SK-N-SH (cell line): ENCODE results near the gene OAF. TPM values are rescaled to one million over a fixed set of nuclear protein-coding genes. Genes with fewer than 3 reads are reported as not detected.

Experiments used
- CTCF ChIA-PET: fragments of 300-600, 350-600 bp; formaldehyde crosslinking; extraction: SDS; loops from one replicate; lab custom pipeline; 2021; lab: Yijun Ruan, JAX
- POLR2A ChIA-PET: fragments of 350-600 bp; sonication (Branson Sonifier 250); formaldehyde crosslinking; extraction: SDS; loops from one replicate; lab custom pipeline; 2020; ENCODE audit warnings: antibody characterized with exemption, inconsistent platforms; lab: Yijun Ruan, JAX
- DNase-seq: peaks from one replicate; pipeline ENCODE4 v3.0.0; 2012
- H2AFZ ChIP-seq: fragments of 200-600 bp; sonication (generic); 2 replicates; pipeline ENCODE4 v1.8.1; 2016; ENCODE audit warnings: antibody characterized with exemption, mild to moderate bottlenecking, low read depth
- H3F3A ChIP-seq: fragments of 200-600 bp; sonication (generic); replicated peaks from 2 replicates; pipeline ENCODE3; 2016; ENCODE audit warnings: antibody characterized with exemption, mild to moderate bottlenecking; ENCODE audit not compliant: insufficient read depth
- H3K27ac ChIP-seq, 2 experiments: fragments of 200-500 bp in 1 of 2; fragments of 200-600 bp in 1 of 2; sonication (Bioruptor generic) in 1 of 2; sonication (generic), shearing (Covaris generic) in 1 of 2; 2 replicates each; pipeline versions ENCODE4 v1.5.1 to v1.6.1; 2014 to 2016; ENCODE audit warnings: low read depth in 2 of 2, inconsistent platforms in 1 of 2, low read length in 1 of 2, mild to moderate bottlenecking in 1 of 2, mixed read lengths in 1 of 2
- H3K27me3 ChIP-seq: fragments of 200-600 bp; sonication (generic), shearing (Covaris generic); 2 replicates; pipeline ENCODE4 v1.6.1; 2016; ENCODE audit warnings: mixed run types; ENCODE audit not compliant: insufficient read depth
- H3K36me3 ChIP-seq, 2 experiments: fragments of 200-500 bp in 1 of 2; fragments of 200-600 bp in 1 of 2; sonication (Bioruptor generic) in 1 of 2; sonication (generic) in 1 of 2; replicated peaks in 1 of 2; 2 replicates each; pipeline versions ENCODE3 to v1.5.1; 2014 to 2016; ENCODE audit warnings: low read length in 1 of 2, mild to moderate bottlenecking in 1 of 2; ENCODE audit not compliant: insufficient read depth in 2 of 2, control insufficient read depth in 1 of 2
- H3K4me1 ChIP-seq, 2 experiments: fragments of 200-500 bp in 1 of 2; fragments of 200-600 bp in 1 of 2; sonication (Bioruptor generic) in 1 of 2; sonication (generic), shearing (Covaris generic) in 1 of 2; 2 replicates each; pipeline versions ENCODE4 v1.5.1 to v1.6.1; 2014 to 2016; ENCODE audit warnings: low read depth in 1 of 2, low read length in 1 of 2, mixed run types in 1 of 2; ENCODE audit not compliant: insufficient read depth in 2 of 2, control insufficient read depth in 1 of 2
- H3K4me2 ChIP-seq: fragments of 200-600 bp; sonication (generic), shearing (Covaris generic); 2 replicates; pipeline ENCODE4 v1.6.1; 2017; ENCODE audit warnings: mixed run types
- H3K4me3 ChIP-seq, 2 experiments: fragments of 200-500 bp in 1 of 2; fragments of 200-600 bp in 1 of 2; sonication (Bioruptor generic) in 1 of 2; sonication (generic), shearing (Covaris generic) in 1 of 2; 2 replicates each; pipeline versions ENCODE4 v1.5.1 to v1.8.1; 2014 to 2016; ENCODE audit warnings: low read depth in 2 of 2, inconsistent platforms in 1 of 2, low read length in 1 of 2, mild to moderate bottlenecking in 1 of 2, mixed read lengths in 1 of 2, moderate library complexity in 1 of 2
- H3K79me2 ChIP-seq: fragments of 200-600 bp; sonication (generic); 2 replicates; pipeline ENCODE4 v1.8.1; 2017; ENCODE audit warnings: mild to moderate bottlenecking; ENCODE audit not compliant: insufficient read depth
- H3K9ac ChIP-seq: fragments of 200-600 bp; sonication (generic); 2 replicates; pipeline ENCODE4 v1.6.1; 2017; ENCODE audit warnings: mixed run types
- H3K9me2 ChIP-seq: fragments of 200-600 bp; sonication (generic); 2 replicates; pipeline ENCODE4 v1.6.1; 2017; ENCODE audit warnings: mixed run types
- H3K9me3 ChIP-seq: fragments of 200-600 bp; sonication (generic); 2 replicates; pipeline ENCODE4 v1.6.1; 2017; ENCODE audit warnings: mixed run types, mild to moderate bottlenecking, moderate library complexity
- H4K20me1 ChIP-seq: fragments of 200-600 bp; sonication (generic); 2 replicates; pipeline ENCODE4 v1.6.1; 2017; ENCODE audit warnings: mild to moderate bottlenecking, mixed run types; ENCODE audit not compliant: insufficient read depth
- CHD2 ChIP-seq: fragments of 150-350 bp; IDR thresholded peaks from 2 replicates; pipeline ENCODE4 v1.6.1; 2018; ENCODE audit warnings: low read length; ENCODE audit not compliant: partially characterized antibody
- ELF1 ChIP-seq: IDR thresholded peaks from 2 replicates; pipeline ENCODE4 v1.4.0; 2012
- EP300 ChIP-seq, 2 experiments: IDR thresholded peaks; 2 replicates each; pipeline versions ENCODE4 v1.4.0 to v1.6.1; 2012; ENCODE audit warnings: borderline replicate concordance in 1 of 2, low read depth in 1 of 2, low read length in 1 of 2
- EZH2phosphoT487 ChIP-seq: fragments of 200-600 bp; sonication (generic); IDR thresholded peaks from 2 replicates; pipeline ENCODE4 v1.6.1; 2017; ENCODE audit warnings: low read depth, mixed run types, mild to moderate bottlenecking, antibody characterized with exemption, moderate library complexity, borderline replicate concordance
- FOXJ3 ChIP-seq: sonication (generic); formaldehyde crosslinking; IDR thresholded peaks from 2 replicates; pipeline ENCODE4 v1.5.1; 2020; ENCODE audit warnings: mild to moderate bottlenecking, missing genetic modification reagents
- FOXM1 ChIP-seq: IDR thresholded peaks from 2 replicates; pipeline ENCODE4 v1.4.0; 2012; ENCODE audit warnings: low read depth, mild to moderate bottlenecking
- JUND ChIP-seq: IDR thresholded peaks from 2 replicates; pipeline ENCODE4 v1.4.0; 2012
- MEF2A ChIP-seq: IDR thresholded peaks from 2 replicates; pipeline ENCODE4 v1.4.0; 2012; ENCODE audit warnings: low read depth, borderline replicate concordance
- NFIC ChIP-seq: IDR thresholded peaks from 2 replicates; pipeline ENCODE4 v1.4.0; 2012; ENCODE audit warnings: borderline replicate concordance
- POLR2AphosphoS5 ChIP-seq: IDR thresholded peaks from 2 replicates; pipeline ENCODE4 v1.6.1; 2012; ENCODE audit warnings: low read depth, low read length
- RAD21 ChIP-seq: IDR thresholded peaks from 2 replicates; pipeline ENCODE4 v1.6.1; 2012; ENCODE audit warnings: mild to moderate bottlenecking, low read length
- RCOR1 ChIP-seq: fragments of 150-350 bp; IDR thresholded peaks from 2 replicates; pipeline ENCODE4 v1.6.1; 2017; ENCODE audit warnings: antibody characterized with exemption, low read length
- RXRA ChIP-seq: IDR thresholded peaks from 2 replicates; pipeline ENCODE4 v1.4.0; 2012; ENCODE audit warnings: low read depth, mild to moderate bottlenecking, borderline replicate concordance
- SMC3 ChIP-seq: IDR thresholded peaks from 2 replicates; pipeline ENCODE4 v1.6.1; 2012; ENCODE audit warnings: low read depth, low read length, improper control_type of control experiment
- TCF12 ChIP-seq: IDR thresholded peaks from 2 replicates; pipeline ENCODE4 v1.4.0; 2012
- YY1 ChIP-seq: IDR thresholded peaks from 2 replicates; pipeline ENCODE4 v1.4.0; 2012; ENCODE audit warnings: low read depth, mild to moderate bottlenecking
- WGBS: methylation state at CpG from one replicate; pipeline ENCODE4 v1.1.6; 2017; ENCODE audit warnings: low lambda C conversion rate; 5-methylcytosine and 5-hydroxymethylcytosine counted together
- polyA plus RNA-seq, 3 experiments: library from polyadenylated mRNA; depleted of rRNA; stranded (reverse); fragments of >200 nt; gene quantifications; 2 replicates each; pipeline ENCODE4 v1.2.3, GENCODE V29; 2012
- TF ChIP-seq, protein P1 (sequence below): IDR thresholded peaks from 2 replicates; pipeline ENCODE4 v1.6.1; 2012; ENCODE audit warnings: mild to moderate bottlenecking, low read depth, low read length, moderate library complexity
- TF ChIP-seq, protein P2 (sequence below): fragments of 150-350 bp; IDR thresholded peaks from 2 replicates; pipeline ENCODE4 v1.6.1; 2016; ENCODE audit warnings: mild to moderate bottlenecking, low read depth, low read length
- TF ChIP-seq, protein P3 (sequence below): IDR thresholded peaks from 2 replicates; pipeline ENCODE4 v1.4.0; 2012; ENCODE audit warnings: low read depth

The OAF gene
- polyA plus RNA-seq, 1 of the 3 experiments (the other 2 are of a cell fraction) = 28.0 TPM

GRCh38 chr11:120168108-120168959 is 42.5 kb upstream of the OAF start:
- no peaks in the 10 kb centered on the region for H3F3A ChIP-seq
- TF ChIP-seq RAD21 = no peak
- TF ChIP-seq, protein P1, sequence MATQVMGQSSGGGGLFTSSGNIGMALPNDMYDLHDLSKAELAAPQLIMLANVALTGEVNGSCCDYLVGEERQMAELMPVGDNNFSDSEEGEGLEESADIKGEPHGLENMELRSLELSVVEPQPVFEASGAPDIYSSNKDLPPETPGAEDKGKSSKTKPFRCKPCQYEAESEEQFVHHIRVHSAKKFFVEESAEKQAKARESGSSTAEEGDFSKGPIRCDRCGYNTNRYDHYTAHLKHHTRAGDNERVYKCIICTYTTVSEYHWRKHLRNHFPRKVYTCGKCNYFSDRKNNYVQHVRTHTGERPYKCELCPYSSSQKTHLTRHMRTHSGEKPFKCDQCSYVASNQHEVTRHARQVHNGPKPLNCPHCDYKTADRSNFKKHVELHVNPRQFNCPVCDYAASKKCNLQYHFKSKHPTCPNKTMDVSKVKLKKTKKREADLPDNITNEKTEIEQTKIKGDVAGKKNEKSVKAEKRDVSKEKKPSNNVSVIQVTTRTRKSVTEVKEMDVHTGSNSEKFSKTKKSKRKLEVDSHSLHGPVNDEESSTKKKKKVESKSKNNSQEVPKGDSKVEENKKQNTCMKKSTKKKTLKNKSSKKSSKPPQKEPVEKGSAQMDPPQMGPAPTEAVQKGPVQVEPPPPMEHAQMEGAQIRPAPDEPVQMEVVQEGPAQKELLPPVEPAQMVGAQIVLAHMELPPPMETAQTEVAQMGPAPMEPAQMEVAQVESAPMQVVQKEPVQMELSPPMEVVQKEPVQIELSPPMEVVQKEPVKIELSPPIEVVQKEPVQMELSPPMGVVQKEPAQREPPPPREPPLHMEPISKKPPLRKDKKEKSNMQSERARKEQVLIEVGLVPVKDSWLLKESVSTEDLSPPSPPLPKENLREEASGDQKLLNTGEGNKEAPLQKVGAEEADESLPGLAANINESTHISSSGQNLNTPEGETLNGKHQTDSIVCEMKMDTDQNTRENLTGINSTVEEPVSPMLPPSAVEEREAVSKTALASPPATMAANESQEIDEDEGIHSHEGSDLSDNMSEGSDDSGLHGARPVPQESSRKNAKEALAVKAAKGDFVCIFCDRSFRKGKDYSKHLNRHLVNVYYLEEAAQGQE = no peak
- TF ChIP-seq MEF2A = no peak
- TF ChIP-seq YY1 = no peak
- no peak for TF ChIP-seq SMC3
- TF ChIP-seq ELF1 = no peak
- TF ChIP-seq RCOR1 = no peak
- TF ChIP-seq, protein P2, sequence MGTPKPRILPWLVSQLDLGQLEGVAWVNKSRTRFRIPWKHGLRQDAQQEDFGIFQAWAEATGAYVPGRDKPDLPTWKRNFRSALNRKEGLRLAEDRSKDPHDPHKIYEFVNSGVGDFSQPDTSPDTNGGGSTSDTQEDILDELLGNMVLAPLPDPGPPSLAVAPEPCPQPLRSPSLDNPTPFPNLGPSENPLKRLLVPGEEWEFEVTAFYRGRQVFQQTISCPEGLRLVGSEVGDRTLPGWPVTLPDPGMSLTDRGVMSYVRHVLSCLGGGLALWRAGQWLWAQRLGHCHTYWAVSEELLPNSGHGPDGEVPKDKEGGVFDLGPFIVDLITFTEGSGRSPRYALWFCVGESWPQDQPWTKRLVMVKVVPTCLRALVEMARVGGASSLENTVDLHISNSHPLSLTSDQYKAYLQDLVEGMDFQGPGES = no peak
- TF ChIP-seq POLR2AphosphoS5 = no peak
- TF ChIP-seq FOXJ3 (CRISPR knock-in tag) = no peak
- TF ChIP-seq NFIC = no peak
- TF ChIP-seq EZH2phosphoT487 = no peak
- TF ChIP-seq JUND = no peak
- no peak for TF ChIP-seq CHD2
- TF ChIP-seq EP300 (IDR thresholded peaks at IDR 0.05; ENCODE audit: borderline replicate concordance in 1 of 2, low read depth in 1 of 2, low read length in 1 of 2) = no peak
- no peak for TF ChIP-seq TCF12
- no peak for TF ChIP-seq FOXM1
- TF ChIP-seq RXRA = no peak
- TF ChIP-seq, protein P3, sequence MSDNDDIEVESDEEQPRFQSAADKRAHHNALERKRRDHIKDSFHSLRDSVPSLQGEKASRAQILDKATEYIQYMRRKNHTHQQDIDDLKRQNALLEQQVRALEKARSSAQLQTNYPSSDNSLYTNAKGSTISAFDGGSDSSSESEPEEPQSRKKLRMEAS = no peak
- H3K4me2 ChIP-seq = peak overlapping the region; percentile 76
- peak overlapping the region; percentile 50 to 57; a peak in 3 of 4 replicates for H3K4me3 ChIP-seq
- H3K27me3 ChIP-seq = peaks cover 15% of the 10 kb centered on the region; the same call in 1 of the 2 replicates
- no peak for DNase-seq
- peak overlapping the region; percentile 34; the same call in 1 of the 2 replicates for H3K9ac ChIP-seq
- peak overlapping the region; percentile 89; the same call in 1 of the 2 replicates for H2AFZ ChIP-seq
- ChIA-PET CTCF (interaction anchor here (0.6 to 12.7 kb wide), 31 partner anchors 8 to 692 kb away, joined by 3 to 400 read pairs (median 3); partner anchors contain the start of gene NECTIN1), POLR2A (no interaction called here)
- H3K27ac ChIP-seq = no peak overlapping the region
- no peaks in the 10 kb centered on the region for H3K9me2 ChIP-seq
- H3K9me3 ChIP-seq = no peaks in the 10 kb centered on the region
- 81% methylated on average over 24 of the region's 35 CpGs for WGBS
- H4K20me1 ChIP-seq = no peaks in the 10 kb centered on the region
- no peaks in the 10 kb centered on the region for H3K36me3 ChIP-seq
- H3K79me2 ChIP-seq = no peaks in the 10 kb centered on the region
- H3K4me1 ChIP-seq = peaks cover 0 to 13% of the 10 kb centered on the region in 2 experiments; a peak in 1 of 4 replicates
